ENCODE results near the gene ADPRHL1. TPM values are rescaled to one million over a fixed set of nuclear protein-coding genes. Genes with fewer than 3 reads are reported as not detected.

ADPRHL1 gene
- total RNA-seq, 1 donor from 2014 or later, result 0.22 TPM

- Mint-ChIP-seq H3K4me3 (no peak overlapping the region), H3K27me3 (ENCODE audit: insufficient read depth, low read depth) (peaks cover 2% of the 10 kb centered on the region), H3K9me3 (peaks cover 2% of the 10 kb centered on the region), H3K27ac (no peak overlapping the region), H3K4me1 (peaks cover 3% of the 10 kb centered on the region), H3K36me3 (peaks cover 25% of the 10 kb centered on the region)
- Histone ChIP-seq H3K4me1 (no peaks in the 10 kb centered on the region), H4K20me1 (ENCODE audit: low read depth) (no peaks in the 10 kb centered on the region), H3F3A (ENCODE audit: low read depth) (no peaks in the 10 kb centered on the region), H3K36me3 (no peaks in the 10 kb centered on the region), H3K27me3 (no peaks in the 10 kb centered on the region), H3K4me3 (no peak overlapping the region), H3K79me2 (ENCODE audit: low read depth) (no peaks in the 10 kb centered on the region), H3K27ac (no peak overlapping the region), H3K9me3 (ENCODE audit: low read depth) (no peaks in the 10 kb centered on the region), H3K9ac (no peak overlapping the region), H2AFZ (replicated peaks) (no peak overlapping the region), H3K4me2 (no peak overlapping the region)
- TF ChIP-seq EZH2phosphoT487 (IDR thresholded peaks at IDR 0.05), result no peak
- no peak for TF ChIP-seq EZH2 (IDR thresholded peaks at IDR 0.05)
- no peak for TF ChIP-seq CTCF (IDR thresholded peaks at IDR 0.05)
- no peak for DNase-seq (ENCODE audit: low spot score)
Measured at GRCh38 chr13:113446488-113446854, 6.8 kb downstream of the ADPRHL1 start.

- Mint-ChIP-seq H3K4me3 (no peak overlapping the region), H3K4me1 (peaks cover 3% of the 10 kb centered on the region), H3K27ac (no peak overlapping the region), H3K36me3 (peaks cover 27% of the 10 kb centered on the region), H3K27me3 (ENCODE audit: insufficient read depth, low read depth) (peaks cover 2% of the 10 kb centered on the region), H3K9me3 (peaks cover 2% of the 10 kb centered on the region)
- H3K27ac ChIP-seq, result no peak overlapping the region
- TF ChIP-seq CTCF (IDR thresholded peaks at IDR 0.05) (no peak), EZH2 (IDR thresholded peaks at IDR 0.05) (no peak), EZH2phosphoT487 (IDR thresholded peaks at IDR 0.05) (no peak)
- H3K79me2 ChIP-seq (ENCODE audit: low read depth), result no peaks in the 10 kb centered on the region
- H3K9ac ChIP-seq, result no peak overlapping the region
- H4K20me1 ChIP-seq (ENCODE audit: low read depth), result no peaks in the 10 kb centered on the region
- no peak overlapping the region for H3K4me3 ChIP-seq
- no peaks in the 10 kb centered on the region for H3K4me1 ChIP-seq
- H3K27me3 ChIP-seq, result no peaks in the 10 kb centered on the region
- no peaks in the 10 kb centered on the region for H3K9me3 ChIP-seq (ENCODE audit: low read depth)
- H2AFZ ChIP-seq (replicated peaks), result no peak overlapping the region
- no peak overlapping the region for H3K4me2 ChIP-seq
- H3K36me3 ChIP-seq, result no peaks in the 10 kb centered on the region
- H3F3A ChIP-seq (ENCODE audit: low read depth), result no peaks in the 10 kb centered on the region
- DNase-seq (ENCODE audit: low spot score), result no peak
Measured at GRCh38 chr13:113445791-113446487, 7.3 kb downstream of the ADPRHL1 start.

GRCh38 chr13:113443991-113444390, 9.3 kb downstream of the ADPRHL1 start:
- H3K9me3 Mint-ChIP-seq, result peaks cover 2% of the 10 kb centered on the region
- Histone ChIP-seq H3K36me3 (no peaks in the 10 kb centered on the region), H3K4me3 (no peak overlapping the region), H4K20me1 (ENCODE audit: low read depth) (no peaks in the 10 kb centered on the region), H3K9ac (no peak overlapping the region), H3K4me2 (no peak overlapping the region), H3K27ac (no peak overlapping the region), H3K9me3 (ENCODE audit: low read depth) (no peaks in the 10 kb centered on the region), H3F3A (ENCODE audit: low read depth) (no peaks in the 10 kb centered on the region), H3K4me1 (no peaks in the 10 kb centered on the region), H2AFZ (replicated peaks) (no peak overlapping the region), H3K79me2 (ENCODE audit: low read depth) (no peaks in the 10 kb centered on the region), H3K27me3 (no peaks in the 10 kb centered on the region)
- no peaks in the 10 kb centered on the region for H3K4me1 Mint-ChIP-seq
- no peak for TF ChIP-seq EZH2phosphoT487 (IDR thresholded peaks at IDR 0.05)
- TF ChIP-seq EZH2 (IDR thresholded peaks at IDR 0.05), result no peak
- no peak for TF ChIP-seq CTCF (IDR thresholded peaks at IDR 0.05)
- no peak overlapping the region for H3K27ac Mint-ChIP-seq
- DNase-seq (ENCODE audit: low spot score), result no peak
- H3K4me3 Mint-ChIP-seq, result no peak overlapping the region
- H3K36me3 Mint-ChIP-seq, result peaks cover 24% of the 10 kb centered on the region
- H3K27me3 Mint-ChIP-seq (ENCODE audit: insufficient read depth, low read depth), result peaks cover 2% of the 10 kb centered on the region
